ENCODE measurements around the gene COX6A1. TPM values are rescaled to one million over a fixed set of nuclear protein-coding genes. Genes with fewer than 3 reads are reported as not detected.

The COX6A1 gene
- total RNA-seq, 1 experiment from 2014 or later, result 2,042 TPM

- Histone ChIP-seq H4K20me1 (ENCODE audit: low read length) (no peaks in the 10 kb centered on the region), H3K27me3 (ENCODE audit: low read length) (no peaks in the 10 kb centered on the region), H3K4me2 (ENCODE audit: low read length) (no peak overlapping the region), H3K4me1 (ENCODE audit: insufficient read depth, low read length) (no peaks in the 10 kb centered on the region), H3K9ac (ENCODE audit: low read length) (no peak overlapping the region), H3K9me2 (replicated peaks; ENCODE audit: low read length) (no peaks in the 10 kb centered on the region), H3K4me3 (ENCODE audit: low read length) (no peak overlapping the region), H3F3A (ENCODE audit: low read length, unreplicated experiment) (no peaks in the 10 kb centered on the region), H3K36me3 (ENCODE audit: low read depth, low read length) (no peaks in the 10 kb centered on the region), H3K79me2 (ENCODE audit: low read length) (no peaks in the 10 kb centered on the region), H3K27ac (ENCODE audit: low read length) (no peak overlapping the region), H3K9me3 (ENCODE audit: low read length) (no peaks in the 10 kb centered on the region), H2AFZ (ENCODE audit: low read length) (no peak overlapping the region)
- no TSS peak for BruUV-seq (replicated peaks)
- DNase-seq (no peak), ATAC-seq (no peak)
- intact Hi-C loops (cut with micrococcal nuclease), result no loop called here
- POLR2A ChIA-PET (ENCODE audit: unreplicated experiment), result no interaction called here
- CTCF ChIA-PET, result no interaction called here
- TF ChIP-seq EZH2 (IDR thresholded peaks at IDR 0.05; ENCODE audit: low read length, unreplicated experiment) (no peak), EZH2phosphoT487 (IDR thresholded peaks at IDR 0.05; ENCODE audit: borderline replicate concordance, low read length) (no peak)
- TF ChIP-seq, protein P1, sequence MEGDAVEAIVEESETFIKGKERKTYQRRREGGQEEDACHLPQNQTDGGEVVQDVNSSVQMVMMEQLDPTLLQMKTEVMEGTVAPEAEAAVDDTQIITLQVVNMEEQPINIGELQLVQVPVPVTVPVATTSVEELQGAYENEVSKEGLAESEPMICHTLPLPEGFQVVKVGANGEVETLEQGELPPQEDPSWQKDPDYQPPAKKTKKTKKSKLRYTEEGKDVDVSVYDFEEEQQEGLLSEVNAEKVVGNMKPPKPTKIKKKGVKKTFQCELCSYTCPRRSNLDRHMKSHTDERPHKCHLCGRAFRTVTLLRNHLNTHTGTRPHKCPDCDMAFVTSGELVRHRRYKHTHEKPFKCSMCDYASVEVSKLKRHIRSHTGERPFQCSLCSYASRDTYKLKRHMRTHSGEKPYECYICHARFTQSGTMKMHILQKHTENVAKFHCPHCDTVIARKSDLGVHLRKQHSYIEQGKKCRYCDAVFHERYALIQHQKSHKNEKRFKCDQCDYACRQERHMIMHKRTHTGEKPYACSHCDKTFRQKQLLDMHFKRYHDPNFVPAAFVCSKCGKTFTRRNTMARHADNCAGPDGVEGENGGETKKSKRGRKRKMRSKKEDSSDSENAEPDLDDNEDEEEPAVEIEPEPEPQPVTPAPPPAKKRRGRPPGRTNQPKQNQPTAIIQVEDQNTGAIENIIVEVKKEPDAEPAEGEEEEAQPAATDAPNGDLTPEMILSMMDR (conservative IDR thresholded peaks at IDR 0.05; ENCODE audit: low read depth, low read length), result no peak
Observed at GRCh38 chr12:120403869-120404268, 34.0 kb upstream of the COX6A1 start.

- Histone ChIP-seq H3K9me2 (replicated peaks; ENCODE audit: low read length) (no peaks in the 10 kb centered on the region), H3K4me3 (ENCODE audit: low read length) (no peak overlapping the region), H2AFZ (ENCODE audit: low read length) (no peak overlapping the region), H3K9ac (ENCODE audit: low read length) (no peak overlapping the region), H4K20me1 (ENCODE audit: low read length) (no peaks in the 10 kb centered on the region), H3K79me2 (ENCODE audit: low read length) (no peaks in the 10 kb centered on the region), H3K27me3 (ENCODE audit: low read length) (no peaks in the 10 kb centered on the region), H3K9me3 (ENCODE audit: low read length) (no peaks in the 10 kb centered on the region), H3K27ac (ENCODE audit: low read length) (no peak overlapping the region), H3F3A (ENCODE audit: low read length, unreplicated experiment) (no peaks in the 10 kb centered on the region), H3K4me1 (ENCODE audit: insufficient read depth, low read length) (no peaks in the 10 kb centered on the region), H3K4me2 (ENCODE audit: low read length) (no peak overlapping the region), H3K36me3 (ENCODE audit: low read depth, low read length) (no peaks in the 10 kb centered on the region)
- DNase-seq, result no peak
- intact Hi-C loops (cut with micrococcal nuclease), result no loop called here
- BruUV-seq (replicated peaks), result no TSS peak
- CTCF ChIA-PET, result no interaction called here
- POLR2A ChIA-PET (ENCODE audit: unreplicated experiment), result no interaction called here
- TF ChIP-seq EZH2 (IDR thresholded peaks at IDR 0.05; ENCODE audit: low read length, unreplicated experiment) (no peak), EZH2phosphoT487 (IDR thresholded peaks at IDR 0.05; ENCODE audit: borderline replicate concordance, low read length) (no peak)
- TF ChIP-seq, protein P1 (conservative IDR thresholded peaks at IDR 0.05; ENCODE audit: low read depth, low read length), result no peak
- no peak for ATAC-seq
Observed at GRCh38 chr12:120404271-120404670, 33.6 kb upstream of the COX6A1 start.

GRCh38 chr12:120406069-120406468, 31.8 kb upstream of the COX6A1 start:
- BruUV-seq (replicated peaks), result no TSS peak
- Histone ChIP-seq H3K79me2 (ENCODE audit: low read length) (no peaks in the 10 kb centered on the region), H3K36me3 (ENCODE audit: low read depth, low read length) (no peaks in the 10 kb centered on the region), H4K20me1 (ENCODE audit: low read length) (no peaks in the 10 kb centered on the region), H3K9me2 (replicated peaks; ENCODE audit: low read length) (no peaks in the 10 kb centered on the region), H3K4me2 (ENCODE audit: low read length) (no peak overlapping the region), H3K27me3 (ENCODE audit: low read length) (no peaks in the 10 kb centered on the region), H3K9me3 (ENCODE audit: low read length) (no peaks in the 10 kb centered on the region), H3K27ac (ENCODE audit: low read length) (no peak overlapping the region), H3F3A (ENCODE audit: low read length, unreplicated experiment) (no peaks in the 10 kb centered on the region), H2AFZ (ENCODE audit: low read length) (no peak overlapping the region), H3K9ac (ENCODE audit: low read length) (no peak overlapping the region), H3K4me1 (ENCODE audit: insufficient read depth, low read length) (no peaks in the 10 kb centered on the region), H3K4me3 (ENCODE audit: low read length) (no peak overlapping the region)
- DNase-seq (no peak), ATAC-seq (no peak)
- TF ChIP-seq, protein P1 (conservative IDR thresholded peaks at IDR 0.05; ENCODE audit: low read depth, low read length), result no peak
- TF ChIP-seq EZH2 (IDR thresholded peaks at IDR 0.05; ENCODE audit: low read length, unreplicated experiment), result no peak
- TF ChIP-seq EZH2phosphoT487 (IDR thresholded peaks at IDR 0.05; ENCODE audit: borderline replicate concordance, low read length), result no peak
- intact Hi-C loops (cut with micrococcal nuclease), result no loop called here
- CTCF ChIA-PET, result no interaction called here
- POLR2A ChIA-PET (ENCODE audit: unreplicated experiment), result interaction anchor here (0.7 kb wide), 1 partner anchor 31 kb away, joined by 5 read pairs; no protein-coding TSS in a partner anchor

All from PC-3 (cell line).